HepG2 (cell line): Measurements from ENCODE around the gene CARD16. TPM values are rescaled to one million over a fixed set of nuclear protein-coding genes. Genes with fewer than 3 reads are reported as not detected.
A peak's percentile ranks its signal among the peaks of the same experiment; 100 is the strongest.

Experiments used
- ARNT ChIP-seq: fragments of 450-650 bp; IDR thresholded peaks from 2 replicates; pipeline ENCODE4 v1.6.1; 2017
- CAMTA2 ChIP-seq: sonication (generic); formaldehyde crosslinking; IDR thresholded peaks from 2 replicates; pipeline ENCODE4 v1.4.0; 2020; ENCODE audit warnings: mild to moderate bottlenecking, missing genetic modification reagents, borderline replicate concordance
- GPN1 ChIP-seq: sonication (generic); formaldehyde crosslinking; IDR thresholded peaks from 2 replicates; pipeline ENCODE4 v1.5.1; 2020; ENCODE audit warnings: missing genetic modification reagents, borderline replicate concordance
- HES4 ChIP-seq: sonication (generic); formaldehyde crosslinking; IDR thresholded peaks from 2 replicates; pipeline ENCODE4 v1.9.0; 2021; ENCODE audit warnings: mild to moderate bottlenecking, missing genetic modification reagents, borderline replicate concordance
- HOMEZ ChIP-seq: IDR thresholded peaks from 2 replicates; pipeline ENCODE4 v1.6.1; 2016; ENCODE audit warnings: low read depth
- IKZF1 ChIP-seq: fragments of 450-650 bp; IDR thresholded peaks from 2 replicates; pipeline ENCODE4 v1.7.1; 2016
- MYNN ChIP-seq: sonication (generic); formaldehyde crosslinking; IDR thresholded peaks from 2 replicates; pipeline ENCODE4 v1.4.0; 2020; ENCODE audit warnings: mild to moderate bottlenecking, low read depth, missing genetic modification reagents
- NFIB ChIP-seq: sonication (generic); formaldehyde crosslinking; IDR thresholded peaks from 2 replicates; pipeline ENCODE4 v1.9.0; 2021; ENCODE audit warnings: missing genetic modification reagents, mild to moderate bottlenecking, borderline replicate concordance
- NFKB2 ChIP-seq: sonication (generic); formaldehyde crosslinking; IDR thresholded peaks from 2 replicates; pipeline ENCODE4 v1.4.0; 2020; ENCODE audit warnings: missing genetic modification reagents, borderline replicate concordance
- NKX3-1 ChIP-seq: sonication (generic); formaldehyde crosslinking; IDR thresholded peaks from 2 replicates; pipeline ENCODE4 v1.5.0; 2020; ENCODE audit warnings: missing genetic modification reagents
- RFX3 ChIP-seq: IDR thresholded peaks from 2 replicates; pipeline ENCODE4 v1.6.1; 2016; ENCODE audit warnings: missing biosample characterization, missing genetic modification reagents
- RXRB ChIP-seq: IDR thresholded peaks from 2 replicates; pipeline ENCODE4 v1.6.1; 2016; ENCODE audit warnings: borderline replicate concordance, missing genetic modification reagents, missing compliant biosample characterization
- SCMH1 ChIP-seq: sonication (generic); formaldehyde crosslinking; IDR thresholded peaks from 2 replicates; pipeline ENCODE4 v1.9.0; 2021; ENCODE audit warnings: missing genetic modification reagents, mild to moderate bottlenecking, borderline replicate concordance
- SKIL ChIP-seq: sonication (generic); formaldehyde crosslinking; IDR thresholded peaks from 2 replicates; pipeline ENCODE4 v1.8.0; 2022; ENCODE audit warnings: missing genetic modification reagents, mild to moderate bottlenecking, moderate library complexity, borderline replicate concordance
- SRSF4 ChIP-seq: fragments of 200-400 bp; formaldehyde crosslinking; IDR thresholded peaks from one replicate; pipeline ENCODE4 v1.6.1; 2018; ENCODE audit warnings: mild to moderate bottlenecking, low read depth, low read length, moderate library complexity; ENCODE audit not compliant: poor library complexity, severe bottlenecking
- XRCC5 ChIP-seq: fragments of 200-400 bp; formaldehyde crosslinking; optimal IDR thresholded peaks from 2 replicates; pipeline ENCODE3; 2017; ENCODE audit warnings: mild to moderate bottlenecking, low read length
- ZBTB1 ChIP-seq: sonication (generic); formaldehyde crosslinking; IDR thresholded peaks from 2 replicates; pipeline ENCODE4 v1.4.0; 2020; ENCODE audit warnings: missing genetic modification reagents, borderline replicate concordance
- ZBTB2 ChIP-seq: sonication (generic); formaldehyde crosslinking; IDR thresholded peaks from 2 replicates; pipeline ENCODE4 v1.8.0; 2022; ENCODE audit warnings: low read depth, missing genetic modification reagents
- ZBTB46 ChIP-seq: sonication (generic); formaldehyde crosslinking; IDR thresholded peaks from 2 replicates; pipeline ENCODE4 v1.4.0; 2020; ENCODE audit warnings: mild to moderate bottlenecking, missing genetic modification reagents, borderline replicate concordance
- ZNF350 ChIP-seq: sonication (generic); formaldehyde crosslinking; IDR thresholded peaks from 2 replicates; pipeline ENCODE4 v1.4.0; 2020; ENCODE audit warnings: mild to moderate bottlenecking, low read depth, missing genetic modification reagents, borderline replicate concordance
- ZNF577 ChIP-seq: sonication (generic); formaldehyde crosslinking; IDR thresholded peaks from 2 replicates; pipeline ENCODE4 v1.4.0; 2020; ENCODE audit warnings: mild to moderate bottlenecking, low read depth, missing genetic modification reagents, borderline replicate concordance
- ZNF75D ChIP-seq: sonication (generic); formaldehyde crosslinking; IDR thresholded peaks from 2 replicates; pipeline ENCODE4 v1.8.1; 2023; ENCODE audit warnings: missing genetic modification reagents, mild to moderate bottlenecking, borderline replicate concordance
- ZSCAN25 ChIP-seq: sonication (generic); formaldehyde crosslinking; IDR thresholded peaks from 2 replicates; pipeline ENCODE4 v1.8.0; 2022; ENCODE audit warnings: mild to moderate bottlenecking, missing genetic modification reagents
- polyA plus RNA-seq, 8 experiments: library from polyadenylated mRNA; depleted of rRNA in 3 of 8; stranded (reverse) in 7 of 8; unstranded in 1 of 8; fragments of >200 nt; fragmentation: Illumina TruSeq in 4 of 8; extraction: Trizol in 4 of 8; gene quantifications; 2 replicates each; pipeline versions ENCODE4 v1.2.1 to v1.2.3, GENCODE V29; 2011 to 2016; ENCODE audit warnings: low read depth in 4 of 8, missing spikeins in 1 of 8, mixed read lengths in 1 of 8; ENCODE audit not compliant: insufficient read depth in 1 of 8
- total RNA-seq, 5 experiments: library from RNA; depleted of rRNA; stranded (reverse); fragments of >200 nt; fragmentation: Illumina TruSeq; extraction: Trizol; gene quantifications; 2 replicates each; pipeline ENCODE4 v1.2.3, GENCODE V29; 2016; ENCODE audit warnings: low read depth in 1 of 5

Gene CARD16
- total and polyA plus RNA-seq, 2 of the 13 experiments (the other 11 are each of a cell fraction or from before 2014, with no cell fraction given), result 0.34 TPM; not detected in 1

GRCh38 chr11:104995001-104995408, 50.1 kb downstream of the CARD16 start (continued):
- TF ChIP-seq NKX3-1 (CRISPR knock-in tag) (no peak), GPN1 (CRISPR knock-in tag) (no peak), NFKB2 (CRISPR knock-in tag) (no peak), ZNF75D (no peak), RFX3 (CRISPR knock-in tag) (no peak), ZBTB2 (no peak), HOMEZ (CRISPR knock-in tag) (0 out of 2 replicates have a peak, but pooled peaks have one; percentile 75), CAMTA2 (CRISPR knock-in tag) (no peak), ZNF577 (CRISPR knock-in tag) (no peak), SRSF4 (no peak), MYNN (no peak), IKZF1 (no peak), RXRB (CRISPR knock-in tag) (peak; percentile 62), SCMH1 (CRISPR knock-in tag) (no peak), ZSCAN25 (CRISPR knock-in tag) (no peak), ZNF350 (CRISPR knock-in tag) (peak; percentile 40; the same call in 1 of the 2 replicates), ARNT (no peak), ZBTB1 (CRISPR knock-in tag) (no peak), XRCC5 (no peak), SKIL (CRISPR knock-in tag) (no peak; the same call in 1 of the 2 replicates), NFIB (no peak), HES4 (CRISPR knock-in tag) (no peak), ZBTB46 (CRISPR knock-in tag) (no peak)
